Ascending aorta (tissue), 2 donors: Measurements from ENCODE around the gene ING5. TPM values are rescaled to one million over a fixed set of nuclear protein-coding genes. Genes with fewer than 3 reads are reported as not detected.

Source experiments
- DNase-seq, 2 donors: peaks; one replicate each; pipeline ENCODE4 v3.0.0-alpha.2; 2019; ENCODE audit warnings: low spot score in 2 of 2
- H3K27ac ChIP-seq, 2 donors: fragments of 200-600 bp; sonication (generic); one replicate each; pipeline ENCODE4 v1.5.1; 2016 to 2017; ENCODE audit warnings: mild to moderate bottlenecking in 1 of 2
- H3K27me3 ChIP-seq: fragments of 200-600 bp; sonication (generic); one replicate; pipeline ENCODE4 v1.5.1; 2017
- H3K36me3 ChIP-seq, 2 donors: fragments of 200-600 bp; sonication (generic); one replicate each; pipeline ENCODE4 v1.5.1; 2016
- H3K4me1 ChIP-seq, 2 donors: fragments of 200-600 bp; sonication (generic); one replicate each; pipeline ENCODE4 v1.5.1; 2016 to 2017; ENCODE audit warnings: mild to moderate bottlenecking in 1 of 2
- H3K4me3 ChIP-seq, 2 donors: fragments of 200-600 bp; sonication (generic); one replicate each; pipeline ENCODE4 v1.5.1; 2016 to 2017; ENCODE audit warnings: mild to moderate bottlenecking in 1 of 2
- H3K9me3 ChIP-seq, 2 donors: fragments of 200-600 bp; sonication (generic); one replicate each; pipeline ENCODE4 v1.5.1; 2016
- intact Hi-C: fragments of 100-400 bp; cut with DNase I; formaldehyde crosslinking; loops from one replicate; pipeline ENCODE4 v1.15.1; 2023
- total RNA-seq: library from RNA; depleted of rRNA; stranded (reverse); fragments of >200 nt; gene quantifications from one replicate; pipeline ENCODE4 v1.1.0, GENCODE V29; 2016
- TF ChIP-seq, protein P1 (sequence below), 3 experiments: fragments of 200-600 bp in 2 of 3; fragments of 450-650 bp in 1 of 3; sonication (generic) in 2 of 3; IDR thresholded peaks; one replicate each; pipeline ENCODE4 v1.5.1; 2016 to 2019; ENCODE audit warnings: antibody characterized with exemption in 3 of 3, mild to moderate bottlenecking in 1 of 3, moderate library complexity in 1 of 3

Gene ING5
- total RNA-seq, 1 donor from 2014 or later, result 38.1 TPM

- H3K27me3 ChIP-seq, result no peaks in the 10 kb centered on the region
- H3K9me3 ChIP-seq, result no peaks in the 10 kb centered on the region
- H3K4me3 ChIP-seq, result no peak overlapping the region
- TF ChIP-seq, protein P1, sequence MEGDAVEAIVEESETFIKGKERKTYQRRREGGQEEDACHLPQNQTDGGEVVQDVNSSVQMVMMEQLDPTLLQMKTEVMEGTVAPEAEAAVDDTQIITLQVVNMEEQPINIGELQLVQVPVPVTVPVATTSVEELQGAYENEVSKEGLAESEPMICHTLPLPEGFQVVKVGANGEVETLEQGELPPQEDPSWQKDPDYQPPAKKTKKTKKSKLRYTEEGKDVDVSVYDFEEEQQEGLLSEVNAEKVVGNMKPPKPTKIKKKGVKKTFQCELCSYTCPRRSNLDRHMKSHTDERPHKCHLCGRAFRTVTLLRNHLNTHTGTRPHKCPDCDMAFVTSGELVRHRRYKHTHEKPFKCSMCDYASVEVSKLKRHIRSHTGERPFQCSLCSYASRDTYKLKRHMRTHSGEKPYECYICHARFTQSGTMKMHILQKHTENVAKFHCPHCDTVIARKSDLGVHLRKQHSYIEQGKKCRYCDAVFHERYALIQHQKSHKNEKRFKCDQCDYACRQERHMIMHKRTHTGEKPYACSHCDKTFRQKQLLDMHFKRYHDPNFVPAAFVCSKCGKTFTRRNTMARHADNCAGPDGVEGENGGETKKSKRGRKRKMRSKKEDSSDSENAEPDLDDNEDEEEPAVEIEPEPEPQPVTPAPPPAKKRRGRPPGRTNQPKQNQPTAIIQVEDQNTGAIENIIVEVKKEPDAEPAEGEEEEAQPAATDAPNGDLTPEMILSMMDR (IDR thresholded peaks at IDR 0.05), result no peak
- no peaks in the 10 kb centered on the region for H3K4me1 ChIP-seq
- H3K27ac ChIP-seq, result no peak overlapping the region
- no peak for DNase-seq
- intact Hi-C loops, result no loop called here
- H3K36me3 ChIP-seq, result peaks cover 32 to 60% of the 10 kb centered on the region in 2 donors
Measured at GRCh38 chr2:241752689-241753276, 50.9 kb downstream of the ING5 start.

GRCh38 chr2:241753493-241753892 lies 51.7 kb downstream of the ING5 start:
- Histone ChIP-seq H3K4me3 (no peak overlapping the region), H3K4me1 (no peaks in the 10 kb centered on the region), H3K27ac (no peak overlapping the region), H3K9me3 (no peaks in the 10 kb centered on the region), H3K36me3 (peaks cover 32 to 66% of the 10 kb centered on the region in 2 donors), H3K27me3 (no peaks in the 10 kb centered on the region)
- intact Hi-C loops, result no loop called here
- DNase-seq, result no peak
- TF ChIP-seq, protein P1 (IDR thresholded peaks at IDR 0.05), result no peak

DNA sequence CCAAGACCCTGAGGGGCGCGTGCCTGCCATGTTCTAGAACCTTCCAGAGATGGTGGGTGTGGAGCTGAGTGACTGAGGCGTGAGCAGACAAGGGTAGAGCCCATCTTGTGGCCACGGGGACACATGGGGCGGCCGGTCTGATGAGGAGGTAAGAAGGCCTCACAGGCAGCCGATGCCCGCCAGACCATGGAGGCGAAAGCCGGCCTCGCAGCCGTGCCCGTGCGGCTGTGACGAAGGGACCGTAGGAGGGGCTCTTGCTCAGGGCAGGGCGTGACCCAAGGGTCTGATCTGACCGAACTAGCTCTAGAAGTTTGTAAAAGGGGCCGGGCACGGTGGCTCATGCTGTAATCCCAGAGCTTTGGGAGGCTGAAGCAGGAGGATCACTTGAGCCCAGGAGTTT lies 52.2 kb downstream of the ING5 start:
- intact Hi-C loops, result no loop called here
- no peaks in the 10 kb centered on the region for H3K27me3 ChIP-seq
- TF ChIP-seq, protein P1 (IDR thresholded peaks at IDR 0.05), result no peak
- H3K4me3 ChIP-seq, result no peak overlapping the region
- DNase-seq, result no peak
- H3K36me3 ChIP-seq, result peaks cover 30 to 66% of the 10 kb centered on the region in 2 donors
- no peaks in the 10 kb centered on the region for H3K9me3 ChIP-seq
- H3K27ac ChIP-seq, result no peak overlapping the region
- no peaks in the 10 kb centered on the region for H3K4me1 ChIP-seq

DNA sequence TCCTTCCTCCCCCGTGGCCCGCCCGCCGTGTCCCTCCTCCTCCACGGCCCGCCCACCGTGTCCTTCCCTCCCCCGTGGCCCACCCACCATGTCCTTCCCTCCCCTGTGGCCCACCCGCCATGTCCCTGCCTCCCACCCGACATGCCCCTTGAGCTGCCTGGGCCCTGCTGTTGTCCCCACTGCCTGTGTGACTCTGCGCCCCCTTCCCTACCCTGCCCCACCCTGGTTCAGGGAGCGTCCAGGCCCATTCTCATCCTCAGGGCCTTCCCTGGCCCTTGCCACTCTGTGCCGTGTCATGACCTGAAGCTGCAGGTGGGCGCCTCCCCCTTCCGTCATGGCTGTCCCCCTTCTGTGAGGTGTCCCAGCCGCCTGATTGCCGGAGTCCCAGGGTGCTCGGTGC lies 53.3 kb downstream of the ING5 start:
- H3K4me1 ChIP-seq, result no peaks in the 10 kb centered on the region
- intact Hi-C loops, result no loop called here
- H3K36me3 ChIP-seq, result peaks cover 30 to 62% of the 10 kb centered on the region in 2 donors
- no peak overlapping the region for H3K4me3 ChIP-seq
- H3K27me3 ChIP-seq, result no peaks in the 10 kb centered on the region
- H3K9me3 ChIP-seq, result no peaks in the 10 kb centered on the region
- H3K27ac ChIP-seq, result no peak overlapping the region
- no peak for DNase-seq
- TF ChIP-seq, protein P1 (IDR thresholded peaks at IDR 0.05), result no peak

GRCh38 chr2:241755777-241756176 lies 53.9 kb downstream of the ING5 start:
- H3K4me1 ChIP-seq, result no peaks in the 10 kb centered on the region
- intact Hi-C loops, result no loop called here
- H3K36me3 ChIP-seq, result peaks cover 30 to 62% of the 10 kb centered on the region in 2 donors
- H3K27me3 ChIP-seq, result no peaks in the 10 kb centered on the region
- no peak overlapping the region for H3K27ac ChIP-seq
- H3K4me3 ChIP-seq, result no peak overlapping the region
- no peak for DNase-seq
- no peaks in the 10 kb centered on the region for H3K9me3 ChIP-seq
- TF ChIP-seq, protein P1 (IDR thresholded peaks at IDR 0.05), result no peak
